Stimulated activated naive CD8-positive, alpha-beta T cell treated with anti-CD3 and anti-CD28 coated beads, Interleukin-15, amount 100 ng/mL, for 72 hours (primary cell): ENCODE measurements around the gene ECHDC1.

Experiments
- ATAC-seq: fragments of 150-1000 bp; cut with Tn5 transposase; 2 replicates; pipeline ENCODE4 v1.10.0; 2021; ENCODE audit warnings: mild to moderate bottlenecking, moderate library complexity
- DNase-seq, 2 donors: peaks; one replicate each; pipeline ENCODE4 v3.0.0; 2021 to 2022
- H3K27ac Mint-ChIP-seq, 2 donors: one replicate each; pipeline ENCODE4 v1.8.0; 2022; ENCODE audit warnings: mild to moderate bottlenecking in 2 of 2, mixed read lengths in 2 of 2, moderate library complexity in 2 of 2
- H3K27me3 Mint-ChIP-seq: one replicate; pipeline ENCODE4 v1.8.0; 2022; ENCODE audit warnings: mixed read lengths
- H3K4me1 Mint-ChIP-seq: one replicate; pipeline ENCODE4 v1.8.0; 2022; ENCODE audit warnings: mild to moderate bottlenecking, mixed read lengths
- H3K4me3 Mint-ChIP-seq, 2 donors: one replicate each; pipeline ENCODE4 v1.8.0; 2022; ENCODE audit warnings: mild to moderate bottlenecking in 2 of 2, mixed read lengths in 2 of 2, moderate library complexity in 1 of 2
- H3K9me3 Mint-ChIP-seq, 2 donors: one replicate each; pipeline ENCODE4 v1.8.0; 2022; ENCODE audit warnings: mixed read lengths in 2 of 2

The ECHDC1 gene

DNA sequence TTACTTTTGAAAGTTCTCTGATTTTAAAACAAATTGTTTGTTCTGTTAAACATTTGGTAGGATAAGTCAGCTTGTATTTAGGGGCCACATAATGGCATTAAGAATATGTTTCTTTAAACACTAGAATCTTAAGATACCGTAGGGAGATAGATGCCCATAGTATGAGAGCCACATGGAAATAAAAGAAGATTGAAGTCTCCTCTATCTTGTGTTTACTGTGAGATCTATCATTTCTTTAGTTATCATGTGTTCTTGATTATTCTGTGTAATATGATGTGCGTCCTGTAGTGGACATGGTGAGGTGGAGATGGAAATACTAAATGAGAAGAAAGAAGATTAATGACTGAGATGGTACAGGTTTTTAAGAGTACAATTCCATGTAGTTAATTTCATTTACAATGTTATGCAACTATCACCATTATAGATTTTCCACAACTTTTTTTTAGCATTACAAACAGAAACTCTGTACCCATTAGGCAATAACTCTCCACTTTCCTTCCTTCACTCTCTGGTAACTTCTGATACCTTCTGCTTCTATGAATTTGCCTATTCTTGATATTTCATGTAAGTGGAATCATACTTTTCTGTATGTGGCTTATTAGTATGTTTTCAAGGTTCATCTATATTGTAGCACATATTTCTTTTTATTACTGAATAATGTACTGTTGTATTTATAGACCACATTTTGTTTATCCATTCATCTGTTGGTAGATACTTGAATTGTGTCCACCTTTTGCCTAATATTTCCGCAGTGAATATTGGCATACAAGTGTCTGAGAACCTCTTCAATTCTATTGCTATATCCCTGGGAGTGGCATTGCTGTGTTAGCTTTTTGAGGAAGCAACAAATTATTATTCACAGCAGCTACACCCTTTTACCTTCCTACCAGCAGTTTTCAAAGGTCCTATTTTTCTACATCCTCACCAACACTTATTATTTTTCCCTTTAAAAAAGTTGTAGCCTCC lies 65.2 kb downstream of the ECHDC1 start:
- Mint-ChIP-seq H3K27me3 (no peaks in the 10 kb centered on the region), H3K4me3 (no peak overlapping the region), H3K4me1 (peaks cover 11% of the 10 kb centered on the region), H3K27ac (no peak overlapping the region), H3K9me3 (no peaks in the 10 kb centered on the region)
- ATAC-seq = no peak
- DNase-seq = no peak

- H3K4me3 Mint-ChIP-seq = no peak overlapping the region
- H3K27ac Mint-ChIP-seq = no peak overlapping the region
- no peak for DNase-seq
- no peaks in the 10 kb centered on the region for H3K9me3 Mint-ChIP-seq
- no peaks in the 10 kb centered on the region for H3K27me3 Mint-ChIP-seq
- H3K4me1 Mint-ChIP-seq = peaks cover 17% of the 10 kb centered on the region
- ATAC-seq = no peak
These were observed 67.1 kb downstream of the ECHDC1 start for GRCh38 chr6:127276331-127276730.

- Mint-ChIP-seq H3K27ac (no peak overlapping the region), H3K4me3 (no peak overlapping the region), H3K9me3 (no peaks in the 10 kb centered on the region), H3K4me1 (peaks cover 27% of the 10 kb centered on the region), H3K27me3 (no peaks in the 10 kb centered on the region)
- DNase-seq (no peak), ATAC-seq (no peak)
These were observed 69.9 kb downstream of the ECHDC1 start for GRCh38 chr6:127273499-127273898.

- Mint-ChIP-seq H3K27me3 (no peaks in the 10 kb centered on the region), H3K4me1 (peaks cover 33% of the 10 kb centered on the region), H3K4me3 (no peak overlapping the region)
These were observed 70.8 kb downstream of the ECHDC1 start for GRCh38 chr6:127272576-127272975.

GRCh38 chr6:127267646-127268625 lies 75.5 kb downstream of the ECHDC1 start:
- H3K27ac Mint-ChIP-seq = peak overlapping the region; percentile 96 to 99
- peak; percentile 37 for ATAC-seq
- no peaks in the 10 kb centered on the region for H3K9me3 Mint-ChIP-seq
- peak overlapping the region; percentile 93 to 98 for H3K4me3 Mint-ChIP-seq
- DNase-seq = no peak
- no peaks in the 10 kb centered on the region for H3K27me3 Mint-ChIP-seq
- peaks cover 34% of the 10 kb centered on the region for H3K4me1 Mint-ChIP-seq

More at GRCh38 chr6:127272576-127272975, 70.8 kb downstream of the ECHDC1 start:
- Mint-ChIP-seq H3K9me3 (no peaks in the 10 kb centered on the region), H3K27ac (no peak overlapping the region)
- DNase-seq (no peak), ATAC-seq (no peak)

DNA sequence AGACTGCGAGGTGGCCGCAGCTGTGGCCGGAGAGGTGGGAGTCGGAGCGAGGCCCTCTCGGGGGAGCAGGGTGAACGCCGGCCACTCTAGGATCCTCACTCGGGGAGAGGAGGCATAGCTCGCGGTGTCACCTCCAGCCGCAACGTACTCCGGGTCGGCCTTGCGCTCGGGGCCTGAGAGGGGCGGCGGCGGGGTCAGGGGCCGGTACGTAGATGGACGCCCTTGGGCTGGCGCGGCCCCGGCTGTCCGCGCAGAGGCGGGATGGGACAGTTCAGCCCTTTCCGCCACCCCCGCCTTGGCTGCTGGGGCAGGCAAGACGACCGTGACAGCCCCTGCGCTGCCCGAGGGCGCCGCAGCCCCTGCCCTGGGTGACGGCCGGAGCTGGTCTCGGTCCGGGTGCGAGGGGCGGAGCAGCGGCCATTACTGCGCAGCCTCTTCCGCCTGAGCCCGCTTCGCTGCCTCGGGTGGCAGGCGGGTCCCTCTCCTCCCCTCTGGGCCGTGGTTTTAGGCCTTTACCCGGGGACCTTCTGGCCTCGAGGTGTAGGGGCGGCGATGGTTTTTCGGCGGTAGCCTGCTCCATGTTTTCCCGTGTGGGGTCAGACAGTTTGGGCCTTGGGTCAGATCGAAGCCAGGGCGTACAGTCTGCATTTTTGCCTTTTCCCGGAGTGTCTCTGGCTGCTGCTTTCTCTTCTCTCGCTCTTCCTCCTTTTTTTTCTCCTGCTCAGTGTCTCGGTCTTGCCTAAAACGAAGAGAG lies 76.3 kb downstream of the ECHDC1 start:
- peak overlapping the region; percentile 98 for H3K4me3 Mint-ChIP-seq
- no peaks in the 10 kb centered on the region for H3K27me3 Mint-ChIP-seq
- peaks cover 31% of the 10 kb centered on the region for H3K4me1 Mint-ChIP-seq
- H3K9me3 Mint-ChIP-seq = no peaks in the 10 kb centered on the region
- DNase-seq = peak; percentile 62 to 69
- peak overlapping the region; percentile 99 to 100 for H3K27ac Mint-ChIP-seq
- peak; percentile 83 for ATAC-seq

- Mint-ChIP-seq H3K4me1 (peaks cover 28% of the 10 kb centered on the region), H3K4me3 (peak within 1 kb of the TSS; percentile 98)
These were observed 77.1 kb downstream of the ECHDC1 start, which contains the start of gene RNF146 for GRCh38 chr6:127266178-127266891. TSS of gene RNF146 (plus strand) at chr6:127266864. CDS start at chr6:127280339, 13,475 bp downstream.

DNA sequence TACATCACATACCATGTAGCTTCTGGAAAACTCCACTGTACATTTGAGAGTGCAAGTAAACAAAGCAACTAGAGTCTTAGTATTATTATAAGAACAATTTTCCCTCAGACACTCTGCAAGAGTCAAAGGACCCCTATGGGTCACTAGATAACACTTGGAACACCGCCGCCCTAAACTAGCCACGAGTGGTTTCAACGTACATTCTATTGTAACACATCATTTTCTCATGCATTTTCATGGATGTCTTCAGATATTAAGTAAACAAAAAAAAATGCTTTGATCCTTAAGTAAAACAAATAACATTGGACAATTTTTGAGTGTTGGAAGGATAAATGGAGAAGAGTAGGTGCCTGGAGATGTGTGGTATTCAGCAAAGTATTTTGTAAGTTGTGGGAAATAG lies 79.9 kb downstream of the ECHDC1 start:
- H3K4me1 Mint-ChIP-seq = peaks cover 12% of the 10 kb centered on the region
- no peak overlapping the region for H3K27ac Mint-ChIP-seq
- peaks cover 12% of the 10 kb centered on the region for H3K27me3 Mint-ChIP-seq
- no peak overlapping the region for H3K4me3 Mint-ChIP-seq
- H3K9me3 Mint-ChIP-seq = no peaks in the 10 kb centered on the region
- DNase-seq = no peak
- ATAC-seq = no peak

More at GRCh38 chr6:127266178-127266891, 77.1 kb downstream of the ECHDC1 start, which contains the start of gene RNF146:
- ATAC-seq (peak; percentile 82), DNase-seq (peak; percentile 74 to 78)
- peak within 1 kb of the TSS; percentile 99 to 100 for H3K27ac Mint-ChIP-seq
- H3K27me3 Mint-ChIP-seq = no peaks in the 10 kb centered on the region
- no peaks in the 10 kb centered on the region for H3K9me3 Mint-ChIP-seq

DNA sequence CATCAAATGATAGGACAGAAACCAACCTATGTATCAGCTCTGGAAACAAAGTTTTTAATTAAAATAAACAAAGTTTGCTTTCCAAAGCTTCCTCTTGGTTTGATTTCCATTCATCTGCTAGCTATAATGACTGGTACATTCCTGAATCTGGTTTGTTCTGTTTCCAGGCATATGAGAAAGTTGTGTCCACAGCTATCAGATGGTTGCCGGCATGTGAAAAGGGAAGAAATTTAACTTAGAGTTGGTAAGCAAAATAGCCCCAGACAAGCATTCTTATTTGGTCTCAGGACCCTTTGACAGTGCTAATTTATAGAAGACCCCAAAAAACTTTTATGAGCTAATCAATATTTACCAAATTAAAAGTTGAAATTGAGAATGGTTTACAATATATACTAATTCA lies 80.5 kb downstream of the ECHDC1 start:
- ATAC-seq (no peak), DNase-seq (no peak)
- Mint-ChIP-seq H3K4me3 (no peak overlapping the region), H3K27me3 (peaks cover 12% of the 10 kb centered on the region), H3K4me1 (peaks cover 6% of the 10 kb centered on the region), H3K27ac (no peak overlapping the region), H3K9me3 (no peaks in the 10 kb centered on the region)

GRCh38 chr6:127255286-127255685 lies 88.1 kb downstream of the ECHDC1 start:
- H3K27ac Mint-ChIP-seq = no peak overlapping the region
- DNase-seq (no peak), ATAC-seq (no peak)
- H3K4me3 Mint-ChIP-seq = no peak overlapping the region
- no peaks in the 10 kb centered on the region for H3K9me3 Mint-ChIP-seq
- peaks cover 12% of the 10 kb centered on the region for H3K27me3 Mint-ChIP-seq
- H3K4me1 Mint-ChIP-seq = no peaks in the 10 kb centered on the region

- no peak for DNase-seq
- Mint-ChIP-seq H3K4me1 (no peaks in the 10 kb centered on the region), H3K4me3 (no peak overlapping the region), H3K27me3 (no peaks in the 10 kb centered on the region), H3K9me3 (no peaks in the 10 kb centered on the region), H3K27ac (no peak overlapping the region)
- no peak for ATAC-seq
These were observed 93.8 kb downstream of the ECHDC1 start for GRCh38 chr6:127249621-127250020.

DNA sequence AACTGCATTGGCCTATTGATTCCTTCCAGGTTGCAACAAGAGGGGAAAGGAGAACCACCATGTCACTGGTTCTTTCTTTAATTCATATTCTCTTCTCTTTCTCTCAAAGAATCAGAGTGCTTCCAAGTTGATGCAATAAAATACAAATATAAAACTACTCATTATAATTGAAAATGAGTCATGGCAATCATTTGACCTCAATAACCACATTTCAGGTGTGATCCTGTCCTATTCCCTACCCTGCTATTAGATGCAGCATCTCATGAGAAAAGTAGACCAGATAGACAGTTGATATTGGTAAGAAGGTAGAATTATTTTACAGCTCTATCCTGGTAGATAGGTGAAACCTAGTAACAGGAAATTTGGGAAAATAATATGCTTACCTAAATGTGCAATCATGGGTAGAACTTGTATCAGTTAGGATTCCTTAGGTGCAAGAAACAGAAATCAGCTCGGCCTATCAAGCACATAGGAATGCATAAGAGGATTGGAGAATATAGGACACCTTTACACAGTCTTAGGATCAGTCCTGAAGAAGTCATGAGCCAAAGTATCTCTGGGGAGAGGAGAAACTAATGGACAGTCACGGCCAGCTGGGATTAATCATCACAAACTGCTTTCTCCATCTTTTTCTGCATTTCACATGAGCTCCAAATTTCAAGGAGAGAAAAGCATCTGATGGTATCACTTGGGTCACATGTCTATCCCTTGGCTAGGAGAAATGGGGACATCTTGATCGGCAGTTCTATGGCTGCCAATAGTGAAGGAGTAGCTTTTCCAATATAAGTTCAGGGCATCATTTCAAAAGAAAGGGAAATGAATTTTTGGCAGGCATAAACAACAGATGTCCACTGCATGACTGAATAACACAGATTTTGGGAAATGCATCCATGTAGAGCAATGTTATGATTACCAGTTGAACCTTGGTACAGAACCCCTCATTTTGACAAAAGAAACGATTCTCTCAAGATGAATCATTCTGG lies 96.0 kb downstream of the ECHDC1 start:
- no peak for DNase-seq
- Mint-ChIP-seq H3K9me3 (no peaks in the 10 kb centered on the region), H3K4me1 (no peaks in the 10 kb centered on the region), H3K4me3 (no peak overlapping the region), H3K27me3 (no peaks in the 10 kb centered on the region), H3K27ac (peak overlapping the region in 1 of 2 donors; percentile 31)
- ATAC-seq = no peak

GRCh38 chr6:127243501-127243900 lies 99.9 kb downstream of the ECHDC1 start:
- DNase-seq (no peak), ATAC-seq (no peak)
- Mint-ChIP-seq H3K9me3 (no peaks in the 10 kb centered on the region), H3K4me1 (no peaks in the 10 kb centered on the region), H3K27me3 (peaks cover 5% of the 10 kb centered on the region), H3K27ac (no peak overlapping the region), H3K4me3 (no peak overlapping the region)
